Measurements from ENCODE around the gene COMT. TPM values are rescaled to one million over a fixed set of nuclear protein-coding genes. Genes with fewer than 3 reads are reported as not detected.
"Not testable (repeated sequence)": the region's sequence is repeated elsewhere in the genome, so short reads cannot be mapped to it uniquely, and the experiment has no call there.

The COMT gene
- total and polyA plus RNA-seq, 4 donors: 96.7 to 176 (median 106) TPM

- Histone ChIP-seq H3K27me3 (ENCODE audit: control insufficient read depth in 1 of 2, insufficient read depth in 2 of 2, low read length in 1 of 2) (no peaks in the 10 kb centered on the region), H3K4me1 (ENCODE audit: control insufficient read depth in 1 of 2, insufficient read depth in 2 of 2, low read length in 2 of 2) (no peaks in the 10 kb centered on the region), H3K27ac (ENCODE audit: low read depth in 1 of 2, low read length in 2 of 2) (no peak overlapping the region), H3K9me3 (ENCODE audit: control insufficient read depth, low read length) (no peaks in the 10 kb centered on the region), H3K36me3 (ENCODE audit: control insufficient read depth in 1 of 2, insufficient read depth in 2 of 2, low read length in 1 of 2) (no peaks in the 10 kb centered on the region), H3K4me3 (ENCODE audit: low read length in 2 of 2) (no peak overlapping the region)
- no peak for ATAC-seq (ENCODE audit: low FRiP score)
- intact Hi-C loops (cut with DNase I): no loop called here
- peak in 1 of 2 donors; percentile 25 for DNase-seq
- WGBS, 2 donors: 94 to 95% methylated on average over 8 of the region's 8 CpGs
These were observed 10.1 kb upstream of the COMT start for GRCh38 chr22:19931514-19931913.

- ATAC-seq (ENCODE audit: low FRiP score) (peak; percentile 38), DNase-seq (peak; percentile 65 to 67)
- Histone ChIP-seq H3K27ac (ENCODE audit: low read depth in 1 of 2, low read length in 2 of 2) (no peak overlapping the region), H3K36me3 (ENCODE audit: control insufficient read depth in 1 of 2, insufficient read depth in 2 of 2, low read length in 1 of 2) (no peaks in the 10 kb centered on the region), H3K4me1 (ENCODE audit: control insufficient read depth in 1 of 2, insufficient read depth in 2 of 2, low read length in 2 of 2) (no peaks in the 10 kb centered on the region), H3K4me3 (ENCODE audit: low read length in 2 of 2) (no peak overlapping the region), H3K27me3 (ENCODE audit: control insufficient read depth in 1 of 2, insufficient read depth in 2 of 2, low read length in 1 of 2) (no peaks in the 10 kb centered on the region), H3K9me3 (ENCODE audit: control insufficient read depth, low read length) (no peaks in the 10 kb centered on the region)
- intact Hi-C loops (cut with DNase I): no loop called here
- WGBS, 2 donors: 81 to 82% methylated on average over 12 of the region's 12 CpGs
These were observed 9.0 kb upstream of the COMT start for GRCh38 chr22:19932367-19933206.

- H3K27me3 ChIP-seq (ENCODE audit: control insufficient read depth in 1 of 2, insufficient read depth in 2 of 2, low read length in 1 of 2): no peaks in the 10 kb centered on the region
- ATAC-seq (ENCODE audit: low FRiP score): no peak
- peak in 1 of 2 donors; percentile 42 for DNase-seq
- no peaks in the 10 kb centered on the region for H3K36me3 ChIP-seq (ENCODE audit: control insufficient read depth in 1 of 2, insufficient read depth in 2 of 2, low read length in 1 of 2)
- H3K9me3 ChIP-seq (ENCODE audit: control insufficient read depth, low read length): no peaks in the 10 kb centered on the region
- H3K4me3 ChIP-seq (ENCODE audit: low read length in 2 of 2): no peak overlapping the region
- intact Hi-C loops (cut with DNase I): no loop called here
- H3K4me1 ChIP-seq (ENCODE audit: control insufficient read depth in 1 of 2, insufficient read depth in 2 of 2, low read length in 2 of 2): no peaks in the 10 kb centered on the region
- 82 to 86% methylated on average over 9 of the region's 9 CpGs for WGBS, 2 donors
- no peak overlapping the region for H3K27ac ChIP-seq (ENCODE audit: low read depth in 1 of 2, low read length in 2 of 2)
These were observed 8.0 kb upstream of the COMT start for GRCh38 chr22:19933341-19934241.

- H3K9me3 ChIP-seq (ENCODE audit: control insufficient read depth, low read length); H3K27me3 ChIP-seq (ENCODE audit: control insufficient read depth in 1 of 2, insufficient read depth in 2 of 2, low read length in 1 of 2); H3K4me3 ChIP-seq (ENCODE audit: low read length in 2 of 2); H3K4me1 ChIP-seq (ENCODE audit: control insufficient read depth in 1 of 2, insufficient read depth in 2 of 2, low read length in 2 of 2); H3K27ac ChIP-seq (ENCODE audit: low read depth in 1 of 2, low read length in 2 of 2); DNase-seq; H3K36me3 ChIP-seq (ENCODE audit: control insufficient read depth in 1 of 2, insufficient read depth in 2 of 2, low read length in 1 of 2); ATAC-seq (ENCODE audit: low FRiP score); intact Hi-C loops (cut with DNase I): not testable (repeated sequence)
- 92 to 94% methylated on average over 11 of the region's 11 CpGs for WGBS, 2 donors
These were observed 6.4 kb upstream of the COMT start for GRCh38 chr22:19935123-19935718.

GRCh38 chr22:19936513-19936912, 5.1 kb upstream of the COMT start:
- WGBS, 2 donors: 77 to 78% methylated on average over 7 of the region's 7 CpGs
- ATAC-seq (ENCODE audit: low FRiP score) (no peak), DNase-seq (peak in 1 of 2 donors; percentile 13)
- Histone ChIP-seq H3K9me3 (ENCODE audit: control insufficient read depth, low read length) (no peaks in the 10 kb centered on the region), H3K27ac (ENCODE audit: low read depth in 1 of 2, low read length in 2 of 2) (no peak overlapping the region), H3K36me3 (ENCODE audit: control insufficient read depth in 1 of 2, insufficient read depth in 2 of 2, low read length in 1 of 2) (no peaks in the 10 kb centered on the region), H3K27me3 (ENCODE audit: control insufficient read depth in 1 of 2, insufficient read depth in 2 of 2, low read length in 1 of 2) (no peaks in the 10 kb centered on the region), H3K4me1 (ENCODE audit: control insufficient read depth in 1 of 2, insufficient read depth in 2 of 2, low read length in 2 of 2) (peaks cover 0 to 2% of the 10 kb centered on the region in 2 donors), H3K4me3 (ENCODE audit: low read length in 2 of 2) (no peak overlapping the region)
- intact Hi-C loops (cut with DNase I): no loop called here

GRCh38 chr22:19937616-19938473, 3.7 kb upstream of the COMT start:
- WGBS, 2 donors: 92 to 93% methylated on average over 16 of the region's 16 CpGs
- H3K9me3 ChIP-seq (ENCODE audit: control insufficient read depth, low read length): no peaks in the 10 kb centered on the region

GRCh38 chr22:19940536-19941364, 822 bp upstream of the COMT start:
- intact Hi-C loops (cut with DNase I): no loop called here

More at GRCh38 chr22:19937616-19938473, 3.7 kb upstream of the COMT start:
- Histone ChIP-seq H3K36me3 (ENCODE audit: control insufficient read depth in 1 of 2, insufficient read depth in 2 of 2, low read length in 1 of 2) (no peaks in the 10 kb centered on the region), H3K27me3 (ENCODE audit: control insufficient read depth in 1 of 2, insufficient read depth in 2 of 2, low read length in 1 of 2) (no peaks in the 10 kb centered on the region), H3K4me3 (ENCODE audit: low read length in 2 of 2) (no peak overlapping the region), H3K27ac (ENCODE audit: low read depth in 1 of 2, low read length in 2 of 2) (no peak overlapping the region), H3K4me1 (ENCODE audit: control insufficient read depth in 1 of 2, insufficient read depth in 2 of 2, low read length in 2 of 2) (peaks cover 0 to 2% of the 10 kb centered on the region in 2 donors)
- DNase-seq: peak in 1 of 2 donors; percentile 44
- intact Hi-C loops (cut with DNase I): no loop called here
- ATAC-seq (ENCODE audit: low FRiP score): no peak

More at GRCh38 chr22:19940536-19941364, 822 bp upstream of the COMT start:
- peak; percentile 2 for ATAC-seq (ENCODE audit: low FRiP score)
- peak overlapping the region; percentile 54 to 92 for H3K4me3 ChIP-seq (ENCODE audit: low read length in 2 of 2)
- WGBS, 2 donors: 58 to 59% methylated on average over 21 of the region's 21 CpGs
- H3K4me1 ChIP-seq (ENCODE audit: control insufficient read depth in 1 of 2, insufficient read depth in 2 of 2, low read length in 2 of 2): peaks cover 2 to 6% of the 10 kb centered on the region in 2 donors
- peak; percentile 49 to 78 for DNase-seq
- H3K9me3 ChIP-seq (ENCODE audit: control insufficient read depth, low read length): no peaks in the 10 kb centered on the region
- H3K27ac ChIP-seq (ENCODE audit: low read depth in 1 of 2, low read length in 2 of 2): peak overlapping the region in 1 of 2 donors; percentile 38
- no peaks in the 10 kb centered on the region for H3K36me3 ChIP-seq (ENCODE audit: control insufficient read depth in 1 of 2, insufficient read depth in 2 of 2, low read length in 1 of 2)
- H3K27me3 ChIP-seq (ENCODE audit: control insufficient read depth in 1 of 2, insufficient read depth in 2 of 2, low read length in 1 of 2): no peaks in the 10 kb centered on the region

Measured in aorta (tissue), 5 donors.